GM12874 (cell line): ENCODE data around the gene TBRG4.

Experiments used
- TF ChIP-seq, protein P1 (sequence below): IDR thresholded peaks from 2 replicates; pipeline ENCODE4 v1.5.1; 2011; ENCODE audit warnings: low read depth, mild to moderate bottlenecking, control low read depth, low read length, moderate library complexity; ENCODE audit not compliant: insufficient read depth

Gene TBRG4

DNA sequence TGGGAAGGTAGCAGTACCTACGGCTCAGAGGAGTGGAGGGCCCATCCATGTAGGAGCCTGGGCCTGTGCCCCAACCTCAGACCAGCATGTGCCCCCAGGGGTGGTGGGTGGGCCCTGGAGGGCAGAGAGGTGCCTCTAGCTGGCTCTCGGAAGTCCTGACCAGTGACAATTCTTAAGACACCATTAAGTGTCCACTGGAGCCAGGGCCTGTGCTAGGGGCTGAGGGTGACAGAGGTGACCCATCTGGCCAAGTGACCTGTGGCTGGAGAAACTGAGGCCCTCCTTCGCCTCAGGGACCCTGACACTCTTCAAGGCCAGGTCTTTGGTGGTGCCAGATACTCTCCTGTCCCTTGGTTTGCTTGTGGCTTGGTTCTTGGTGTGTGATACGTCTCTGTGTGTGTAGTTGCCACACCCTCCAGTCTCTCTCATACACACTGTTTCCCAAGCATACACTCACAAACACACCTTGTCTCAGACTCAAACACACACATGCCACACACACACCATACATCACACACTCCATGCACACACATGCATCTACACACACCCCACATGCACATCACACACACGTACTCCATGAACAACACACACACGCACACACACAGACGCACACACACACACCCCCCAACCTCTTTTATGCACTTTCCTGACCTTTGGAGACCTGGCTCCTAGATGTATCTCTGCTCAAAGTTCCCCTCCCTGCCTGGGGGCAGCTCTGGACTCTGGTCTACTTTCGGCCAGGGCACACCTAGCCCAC, 45.2 kb upstream of the TBRG4 start:
- TF ChIP-seq, protein P1, sequence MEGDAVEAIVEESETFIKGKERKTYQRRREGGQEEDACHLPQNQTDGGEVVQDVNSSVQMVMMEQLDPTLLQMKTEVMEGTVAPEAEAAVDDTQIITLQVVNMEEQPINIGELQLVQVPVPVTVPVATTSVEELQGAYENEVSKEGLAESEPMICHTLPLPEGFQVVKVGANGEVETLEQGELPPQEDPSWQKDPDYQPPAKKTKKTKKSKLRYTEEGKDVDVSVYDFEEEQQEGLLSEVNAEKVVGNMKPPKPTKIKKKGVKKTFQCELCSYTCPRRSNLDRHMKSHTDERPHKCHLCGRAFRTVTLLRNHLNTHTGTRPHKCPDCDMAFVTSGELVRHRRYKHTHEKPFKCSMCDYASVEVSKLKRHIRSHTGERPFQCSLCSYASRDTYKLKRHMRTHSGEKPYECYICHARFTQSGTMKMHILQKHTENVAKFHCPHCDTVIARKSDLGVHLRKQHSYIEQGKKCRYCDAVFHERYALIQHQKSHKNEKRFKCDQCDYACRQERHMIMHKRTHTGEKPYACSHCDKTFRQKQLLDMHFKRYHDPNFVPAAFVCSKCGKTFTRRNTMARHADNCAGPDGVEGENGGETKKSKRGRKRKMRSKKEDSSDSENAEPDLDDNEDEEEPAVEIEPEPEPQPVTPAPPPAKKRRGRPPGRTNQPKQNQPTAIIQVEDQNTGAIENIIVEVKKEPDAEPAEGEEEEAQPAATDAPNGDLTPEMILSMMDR: no peak

GRCh38 chr7:45155941-45156340, 44.4 kb upstream of the TBRG4 start:
- TF ChIP-seq, protein P1: no peak

GRCh38 chr7:45155357-45155900, 43.9 kb upstream of the TBRG4 start:
- TF ChIP-seq, protein P1: no peak

- TF ChIP-seq, protein P1: no peak
Measured at GRCh38 chr7:45153233-45153632, 41.7 kb upstream of the TBRG4 start.

GRCh38 chr7:45151967-45152366, 40.5 kb upstream of the TBRG4 start:
- TF ChIP-seq, protein P1: no peak

GRCh38 chr7:45151131-45151684, 39.7 kb upstream of the TBRG4 start:
- TF ChIP-seq, protein P1: no peak

GRCh38 chr7:45150199-45150598, 38.7 kb upstream of the TBRG4 start:
- TF ChIP-seq, protein P1: no peak
